Stimulated activated CD4-positive, alpha-beta T cell treated with anti-CD3 and anti-CD28 coated beads, Interleukin-1b, Interleukin-23, amount 100 ng/mL, for 48 hours (primary cell): ENCODE data around the gene PHEX.

Source experiments
- DNase-seq: peaks from one replicate; pipeline ENCODE4 v3.0.0-alpha.2; 2020

Gene PHEX

DNA sequence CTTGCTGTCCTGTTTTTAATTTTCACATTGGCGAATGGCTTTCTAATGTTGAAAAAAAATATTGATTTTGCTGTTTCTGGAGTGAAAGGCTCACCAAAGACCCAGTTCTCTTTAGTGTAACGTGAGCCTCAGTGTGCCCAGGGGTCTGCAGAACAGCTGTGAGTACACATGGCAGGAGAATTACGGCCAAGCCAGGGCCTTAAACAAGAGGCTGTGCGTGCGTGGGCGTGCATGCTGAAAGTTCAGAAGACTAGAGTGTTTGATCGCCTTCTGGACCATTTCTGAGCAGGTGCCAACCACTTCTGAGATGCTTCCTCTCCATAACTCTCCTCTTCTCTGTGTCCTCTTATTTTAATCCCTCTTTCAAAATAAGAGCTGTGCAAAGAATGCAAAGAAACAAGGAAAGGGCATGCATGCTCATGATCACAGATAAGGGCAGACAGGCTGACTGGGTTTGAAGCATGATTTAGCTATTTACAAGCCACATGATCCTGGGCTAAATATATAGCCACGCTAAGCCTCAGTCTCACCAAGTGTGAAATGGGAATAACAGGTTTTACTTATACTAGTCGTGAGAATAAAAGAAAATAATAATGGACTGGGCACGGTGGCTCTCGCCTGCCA, 9.9 kb downstream of the PHEX start:
- no peak for DNase-seq

DNA sequence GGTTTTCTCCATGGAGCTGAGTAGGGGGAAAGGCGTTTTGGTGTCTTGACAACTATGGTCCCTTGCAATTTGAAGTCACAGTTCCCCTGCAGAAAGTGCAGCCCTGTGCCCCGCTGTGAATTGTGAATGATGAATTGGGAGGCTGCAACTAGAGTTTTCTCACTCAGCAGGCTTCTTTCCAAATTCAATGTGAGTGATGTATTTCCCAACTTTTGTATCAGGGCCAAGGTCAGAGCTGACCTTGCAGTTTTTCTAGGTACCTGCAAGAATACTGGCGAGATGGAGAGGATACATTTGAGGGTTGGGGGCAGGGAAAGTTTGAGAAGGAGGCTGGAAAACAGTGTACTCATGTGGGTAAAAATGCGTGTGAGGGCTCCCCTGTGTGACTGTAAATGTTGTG, 11.7 kb downstream of the PHEX start:
- DNase-seq, result no peak

DNA sequence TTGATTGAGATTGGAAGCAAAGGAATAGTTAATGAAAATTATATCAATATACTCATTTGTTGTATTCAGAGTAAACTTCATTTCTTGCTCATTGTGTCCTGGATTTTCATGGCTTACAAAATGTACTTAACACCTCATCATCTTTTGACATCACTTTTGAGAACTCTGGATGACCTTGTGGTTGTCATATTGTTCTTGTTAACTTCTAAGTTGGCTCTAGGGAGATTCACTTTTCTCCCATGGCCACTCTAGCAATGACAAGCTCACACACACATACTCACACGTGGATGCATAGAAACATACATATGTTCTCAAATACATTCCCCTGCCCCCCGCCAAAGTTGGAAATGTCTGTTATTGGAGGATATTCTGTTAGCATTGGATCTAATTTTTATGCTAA, 15.3 kb downstream of the PHEX start:
- DNase-seq, result no peak

DNA sequence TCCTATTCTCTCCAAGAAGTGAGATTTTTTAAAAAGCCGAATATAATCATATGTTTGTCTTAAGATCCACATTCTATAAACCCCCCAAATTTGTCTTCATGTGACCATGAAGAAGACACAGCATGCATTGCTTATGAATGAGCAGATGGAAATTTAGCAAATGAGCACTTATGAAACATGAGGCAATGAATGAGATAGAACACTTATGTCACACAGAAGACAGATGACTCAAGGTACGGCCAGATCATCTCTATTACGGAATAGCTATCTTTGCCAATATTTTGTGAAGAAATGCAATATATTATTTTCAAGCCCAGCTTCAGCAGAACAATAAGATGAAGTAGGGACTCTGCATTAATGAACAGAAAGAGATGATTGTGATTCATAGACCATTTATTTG, 21.4 kb downstream of the PHEX start:
- no peak for DNase-seq

GRCh38 chrX:22056235-22056634, 24.1 kb downstream of the PHEX start:
- no peak for DNase-seq

- no peak for DNase-seq
These were observed 25.5 kb downstream of the PHEX start for GRCh38 chrX:22057667-22058066.

GRCh38 chrX:22059775-22060174, 27.6 kb downstream of the PHEX start:
- no peak for DNase-seq

- peak; percentile 28 for DNase-seq
These were observed 28.5 kb downstream of the PHEX start for GRCh38 chrX:22060415-22061280.

GRCh38 chrX:22063284-22063683, 31.2 kb downstream of the PHEX start:
- peak; percentile 24 for DNase-seq

GRCh38 chrX:22069586-22069985, 37.5 kb downstream of the PHEX start:
- no peak for DNase-seq

- no peak for DNase-seq
These were observed 41.8 kb downstream of the PHEX start for GRCh38 chrX:22073928-22074327.

DNA sequence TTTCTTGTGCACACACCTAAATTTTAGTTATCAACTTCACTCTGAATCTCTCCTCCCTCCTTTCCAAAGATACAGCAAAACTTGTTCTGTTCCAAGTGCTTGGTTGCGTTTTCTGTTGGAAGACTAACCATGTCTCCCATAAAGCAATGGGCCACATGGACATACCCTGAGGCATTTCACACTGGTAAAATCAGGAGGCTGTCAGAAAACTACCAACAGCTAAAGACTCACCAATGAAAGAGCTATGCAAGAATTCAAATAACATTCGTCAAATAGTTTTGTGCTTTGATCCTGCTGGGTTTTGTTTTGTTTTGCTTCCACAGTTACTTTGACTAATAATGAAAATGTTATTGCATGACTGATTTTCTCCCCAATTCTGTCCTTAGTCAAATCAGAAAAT, 46.0 kb downstream of the PHEX start:
- DNase-seq, result no peak

DNA sequence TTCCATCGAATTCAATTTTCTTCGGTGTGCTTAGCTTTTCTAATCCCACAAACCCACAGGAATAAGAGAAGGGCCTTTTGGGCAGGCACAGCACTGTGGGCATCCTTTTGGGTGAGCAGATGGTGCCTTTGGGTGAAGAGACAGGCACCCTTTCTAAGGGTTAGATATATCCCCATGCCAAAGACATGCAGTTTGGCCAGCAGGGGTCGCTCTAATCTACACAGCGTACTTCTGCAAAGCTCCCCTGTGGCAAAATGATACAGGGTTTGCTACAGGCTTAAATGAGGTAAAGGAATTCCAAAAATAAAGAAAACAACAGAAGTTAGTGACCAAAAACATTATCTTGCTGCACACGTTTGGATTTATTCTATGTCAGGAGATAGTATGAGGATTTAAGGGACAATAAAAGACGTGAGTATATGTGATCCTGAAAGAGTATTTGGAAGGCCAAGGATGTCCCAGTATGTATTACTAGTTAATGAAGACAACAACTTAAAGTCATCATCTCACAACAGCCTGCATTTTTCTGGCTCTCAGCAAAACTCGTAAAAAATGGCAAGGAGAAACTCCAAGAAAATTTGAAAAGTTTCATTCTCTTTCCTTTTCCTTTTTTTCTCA, 49.5 kb downstream of the PHEX start:
- DNase-seq, result peak; percentile 50

DNA sequence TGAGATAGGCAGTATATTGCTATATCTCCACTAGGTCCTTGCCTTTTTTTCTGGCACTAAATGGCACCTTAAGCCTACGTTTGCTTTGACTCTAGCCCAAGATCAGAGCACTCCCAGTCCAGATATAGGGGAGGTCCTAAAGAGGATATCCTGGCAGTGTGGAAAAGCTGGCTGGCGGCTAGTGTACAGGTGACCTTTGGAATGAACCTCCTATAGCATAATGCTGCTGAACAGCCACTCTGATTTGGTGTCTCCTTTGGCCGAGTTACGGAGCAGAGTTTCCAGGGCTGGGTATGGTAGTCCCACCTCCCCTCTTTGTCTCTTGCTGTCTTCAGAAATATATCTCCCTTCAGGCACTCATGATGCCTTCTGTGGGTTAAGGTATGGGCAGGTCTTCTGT, 53.9 kb downstream of the PHEX start:
- DNase-seq, result no peak

- no peak for DNase-seq
These were observed 55.0 kb downstream of the PHEX start for GRCh38 chrX:22087011-22087557.

DNA sequence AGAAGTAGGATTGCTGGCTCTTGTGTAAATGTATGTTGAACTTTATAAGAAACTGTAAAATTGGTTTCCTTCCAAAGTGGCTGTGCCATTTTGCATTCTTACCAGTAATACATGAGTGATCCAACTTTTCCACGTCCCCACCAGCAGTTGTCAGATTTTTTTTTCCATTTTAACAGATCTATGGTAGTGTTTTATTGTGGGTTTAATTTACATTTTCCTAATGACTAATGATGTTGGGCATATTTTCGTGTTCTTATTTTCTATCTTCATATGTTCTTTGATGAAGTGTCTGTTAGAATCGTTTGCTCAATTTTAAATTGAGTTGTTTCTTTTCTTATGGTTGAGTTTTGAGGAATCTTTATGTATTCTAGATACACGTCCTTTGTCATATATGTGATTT, 56.2 kb downstream of the PHEX start:
- DNase-seq, result no peak

- no peak for DNase-seq
These were observed 58.1 kb downstream of the PHEX start for GRCh38 chrX:22090181-22090580.

- no peak for DNase-seq
These were observed 61.4 kb downstream of the PHEX start for GRCh38 chrX:22093550-22093949.

- no peak for DNase-seq
These were observed 63.2 kb downstream of the PHEX start for GRCh38 chrX:22095286-22095685.

- DNase-seq, result no peak
These were observed 63.7 kb downstream of the PHEX start for GRCh38 chrX:22095856-22096255.

DNA sequence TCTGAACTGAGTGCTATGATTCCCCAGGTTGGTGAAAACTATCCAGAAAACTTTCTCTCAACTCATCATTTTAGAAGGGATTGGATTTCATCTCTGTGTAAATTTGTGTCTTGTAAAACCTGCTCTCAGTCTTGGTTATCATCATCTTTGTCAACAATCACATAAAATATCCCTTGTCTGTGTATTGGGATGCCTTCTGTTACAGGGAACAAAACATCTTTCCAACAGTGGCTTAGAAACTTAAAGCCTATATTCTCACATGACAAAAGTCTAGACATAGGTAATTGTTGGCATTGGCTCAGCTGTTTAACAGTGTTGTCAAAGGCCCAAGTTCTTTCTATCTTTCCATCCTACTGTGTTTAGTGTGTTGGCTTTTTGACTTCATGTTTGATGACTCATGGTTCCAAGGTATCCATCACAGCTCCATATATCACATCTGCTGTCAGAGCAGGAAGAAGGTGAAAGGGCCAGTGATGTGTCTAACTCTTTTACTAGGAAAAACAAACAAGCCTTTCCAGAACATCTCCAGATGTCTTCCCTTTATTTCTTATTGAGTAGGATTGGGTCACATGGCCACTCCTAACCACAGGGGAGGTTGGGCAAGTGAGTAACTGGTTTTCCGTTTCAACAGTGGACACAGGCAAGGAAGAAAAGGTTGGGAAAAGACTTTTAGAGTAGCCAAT, 65.0 kb downstream of the PHEX start:
- no peak for DNase-seq

DNA sequence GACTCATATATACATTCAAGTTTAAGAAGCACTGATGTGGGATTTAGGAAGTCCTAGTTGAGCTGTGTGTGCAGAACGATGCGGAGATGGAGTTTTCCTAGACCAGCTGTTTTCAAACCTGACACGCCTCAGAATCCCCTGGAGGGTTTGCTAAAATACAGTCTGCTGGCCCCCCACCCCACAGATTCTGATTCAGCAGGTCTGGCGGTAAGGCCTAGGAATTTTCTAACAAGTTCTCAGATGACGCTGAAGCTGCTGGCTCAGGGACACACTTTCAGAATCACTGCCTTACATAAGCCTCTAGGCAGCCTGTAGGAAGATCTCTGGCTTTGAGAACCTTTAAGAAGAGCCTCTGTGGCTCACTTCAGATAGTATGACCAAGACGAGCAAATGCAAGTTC, 73.1 kb downstream of the PHEX start:
- no peak for DNase-seq

- DNase-seq, result no peak
These were observed 73.8 kb downstream of the PHEX start for GRCh38 chrX:22105971-22106370.
